WTC11 (cell line): Measurements from ENCODE around the gene SLC26A2.

ENCODE experiments used
- MXD4 ChIP-seq: fragments of 250-450 bp; sonication (Bioruptor Pico); IDR thresholded peaks from 2 replicates; pipeline ENCODE4 v1.8.0; 2021; ENCODE audit warnings: mild to moderate bottlenecking, moderate library complexity, borderline replicate concordance
- NR1H2 ChIP-seq: sonication (generic); formaldehyde crosslinking; IDR thresholded peaks from 2 replicates; pipeline ENCODE4 v1.9.0; 2021; ENCODE audit warnings: mild to moderate bottlenecking, moderate library complexity, missing genetic modification reagents
- RORB ChIP-seq: fragments of 250-450 bp; sonication (Bioruptor Pico); IDR thresholded peaks from 2 replicates; pipeline ENCODE4 v1.9.0; 2021; ENCODE audit warnings: mild to moderate bottlenecking
- TCF7 ChIP-seq: sonication (generic); formaldehyde crosslinking; IDR thresholded peaks from 2 replicates; pipeline ENCODE4 v1.8.0; 2022; ENCODE audit warnings: mild to moderate bottlenecking, low read depth, missing genetic modification reagents, moderate library complexity
- TF ChIP-seq, protein P1 (sequence below): fragments of 200-600 bp; IDR thresholded peaks from 2 replicates; pipeline ENCODE4 v1.8.0; 2022; ENCODE audit warnings: antibody characterized with exemption
- TF ChIP-seq, protein P2 (sequence below): sonication (generic); formaldehyde crosslinking; IDR thresholded peaks from 2 replicates; pipeline ENCODE4 v1.8.1; 2023; ENCODE audit warnings: mild to moderate bottlenecking, missing genetic modification reagents, moderate library complexity
- TF ChIP-seq, protein P3 (sequence below): sonication (generic); formaldehyde crosslinking; IDR thresholded peaks from 2 replicates; pipeline ENCODE4 v1.8.0; 2023; ENCODE audit warnings: mild to moderate bottlenecking, missing genetic modification reagents
- TF ChIP-seq, protein P4 (sequence below): sonication (generic); formaldehyde crosslinking; IDR thresholded peaks from 2 replicates; pipeline ENCODE4 v1.8.1; 2023; ENCODE audit warnings: mild to moderate bottlenecking, missing genetic modification reagents, moderate library complexity

DNA sequence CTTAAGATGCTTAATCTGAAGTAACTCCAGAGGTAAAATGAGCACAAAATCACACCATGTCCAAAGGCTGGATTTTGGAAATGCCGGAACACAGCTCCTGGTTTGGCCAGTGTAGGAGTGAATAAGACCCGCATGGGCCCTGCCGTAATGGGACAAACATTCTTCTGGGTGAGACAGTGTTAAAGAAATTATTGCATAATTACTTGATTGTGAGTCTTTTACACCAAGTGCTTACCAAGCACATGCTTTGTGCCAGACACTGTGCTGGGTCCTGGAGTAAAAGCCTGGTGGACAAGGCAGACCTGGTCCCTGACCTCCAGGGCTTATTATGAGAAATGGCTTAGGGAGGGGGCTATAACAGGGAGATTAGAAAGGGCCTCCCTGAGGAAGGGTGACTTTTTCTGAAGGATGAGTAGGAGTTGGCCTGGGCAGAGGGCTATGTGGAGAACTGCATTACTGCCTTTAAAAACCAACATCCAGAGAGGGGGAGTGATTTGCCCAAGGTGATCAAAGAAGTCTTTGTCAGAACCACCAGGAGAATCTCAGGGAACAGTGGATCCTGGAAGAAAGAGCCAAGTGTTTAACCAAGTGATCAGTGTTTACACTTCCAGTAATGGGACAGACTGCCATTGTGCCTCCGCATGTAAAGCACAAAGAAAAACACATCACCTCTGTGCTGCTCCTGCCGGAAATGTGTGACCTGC is 19.5 kb upstream of the SLC26A2 start:
- TF ChIP-seq RORB (CRISPR knock-in tag) (no peak), TCF7 (CRISPR knock-in tag) (no peak), MXD4 (CRISPR knock-in tag) (no peak), NR1H2 (CRISPR knock-in tag) (no peak)
- TF ChIP-seq, protein P1, sequence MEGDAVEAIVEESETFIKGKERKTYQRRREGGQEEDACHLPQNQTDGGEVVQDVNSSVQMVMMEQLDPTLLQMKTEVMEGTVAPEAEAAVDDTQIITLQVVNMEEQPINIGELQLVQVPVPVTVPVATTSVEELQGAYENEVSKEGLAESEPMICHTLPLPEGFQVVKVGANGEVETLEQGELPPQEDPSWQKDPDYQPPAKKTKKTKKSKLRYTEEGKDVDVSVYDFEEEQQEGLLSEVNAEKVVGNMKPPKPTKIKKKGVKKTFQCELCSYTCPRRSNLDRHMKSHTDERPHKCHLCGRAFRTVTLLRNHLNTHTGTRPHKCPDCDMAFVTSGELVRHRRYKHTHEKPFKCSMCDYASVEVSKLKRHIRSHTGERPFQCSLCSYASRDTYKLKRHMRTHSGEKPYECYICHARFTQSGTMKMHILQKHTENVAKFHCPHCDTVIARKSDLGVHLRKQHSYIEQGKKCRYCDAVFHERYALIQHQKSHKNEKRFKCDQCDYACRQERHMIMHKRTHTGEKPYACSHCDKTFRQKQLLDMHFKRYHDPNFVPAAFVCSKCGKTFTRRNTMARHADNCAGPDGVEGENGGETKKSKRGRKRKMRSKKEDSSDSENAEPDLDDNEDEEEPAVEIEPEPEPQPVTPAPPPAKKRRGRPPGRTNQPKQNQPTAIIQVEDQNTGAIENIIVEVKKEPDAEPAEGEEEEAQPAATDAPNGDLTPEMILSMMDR = no peak
- TF ChIP-seq, protein P2, sequence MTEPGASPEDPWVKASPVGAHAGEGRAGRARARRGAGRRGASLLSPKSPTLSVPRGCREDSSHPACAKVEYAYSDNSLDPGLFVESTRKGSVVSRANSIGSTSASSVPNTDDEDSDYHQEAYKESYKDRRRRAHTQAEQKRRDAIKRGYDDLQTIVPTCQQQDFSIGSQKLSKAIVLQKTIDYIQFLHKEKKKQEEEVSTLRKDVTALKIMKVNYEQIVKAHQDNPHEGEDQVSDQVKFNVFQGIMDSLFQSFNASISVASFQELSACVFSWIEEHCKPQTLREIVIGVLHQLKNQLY (CRISPR knock-in tag) = no peak
- TF ChIP-seq, protein P3, sequence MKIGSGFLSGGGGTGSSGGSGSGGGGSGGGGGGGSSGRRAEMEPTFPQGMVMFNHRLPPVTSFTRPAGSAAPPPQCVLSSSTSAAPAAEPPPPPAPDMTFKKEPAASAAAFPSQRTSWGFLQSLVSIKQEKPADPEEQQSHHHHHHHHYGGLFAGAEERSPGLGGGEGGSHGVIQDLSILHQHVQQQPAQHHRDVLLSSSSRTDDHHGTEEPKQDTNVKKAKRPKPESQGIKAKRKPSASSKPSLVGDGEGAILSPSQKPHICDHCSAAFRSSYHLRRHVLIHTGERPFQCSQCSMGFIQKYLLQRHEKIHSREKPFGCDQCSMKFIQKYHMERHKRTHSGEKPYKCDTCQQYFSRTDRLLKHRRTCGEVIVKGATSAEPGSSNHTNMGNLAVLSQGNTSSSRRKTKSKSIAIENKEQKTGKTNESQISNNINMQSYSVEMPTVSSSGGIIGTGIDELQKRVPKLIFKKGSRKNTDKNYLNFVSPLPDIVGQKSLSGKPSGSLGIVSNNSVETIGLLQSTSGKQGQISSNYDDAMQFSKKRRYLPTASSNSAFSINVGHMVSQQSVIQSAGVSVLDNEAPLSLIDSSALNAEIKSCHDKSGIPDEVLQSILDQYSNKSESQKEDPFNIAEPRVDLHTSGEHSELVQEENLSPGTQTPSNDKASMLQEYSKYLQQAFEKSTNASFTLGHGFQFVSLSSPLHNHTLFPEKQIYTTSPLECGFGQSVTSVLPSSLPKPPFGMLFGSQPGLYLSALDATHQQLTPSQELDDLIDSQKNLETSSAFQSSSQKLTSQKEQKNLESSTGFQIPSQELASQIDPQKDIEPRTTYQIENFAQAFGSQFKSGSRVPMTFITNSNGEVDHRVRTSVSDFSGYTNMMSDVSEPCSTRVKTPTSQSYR (CRISPR knock-in tag) = no peak
- TF ChIP-seq, protein P4, sequence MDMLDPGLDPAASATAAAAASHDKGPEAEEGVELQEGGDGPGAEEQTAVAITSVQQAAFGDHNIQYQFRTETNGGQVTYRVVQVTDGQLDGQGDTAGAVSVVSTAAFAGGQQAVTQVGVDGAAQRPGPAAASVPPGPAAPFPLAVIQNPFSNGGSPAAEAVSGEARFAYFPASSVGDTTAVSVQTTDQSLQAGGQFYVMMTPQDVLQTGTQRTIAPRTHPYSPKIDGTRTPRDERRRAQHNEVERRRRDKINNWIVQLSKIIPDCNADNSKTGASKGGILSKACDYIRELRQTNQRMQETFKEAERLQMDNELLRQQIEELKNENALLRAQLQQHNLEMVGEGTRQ = no peak
